ENCODE data around the gene CEP55.

- no peak for TF ChIP-seq ISL1 (CRISPR knock-in tag; IDR thresholded peaks at IDR 0.05)
- no peak for TF ChIP-seq ARNTL (CRISPR knock-in tag; IDR thresholded peaks at IDR 0.05; ENCODE audit: borderline replicate concordance, low read depth)
- no peak for TF ChIP-seq ZFP3 (CRISPR knock-in tag; IDR thresholded peaks at IDR 0.05)
- TF ChIP-seq POU6F1 (CRISPR knock-in tag; IDR thresholded peaks at IDR 0.05; ENCODE audit: borderline replicate concordance, low read depth), result no peak
- TF ChIP-seq ZNF565 (CRISPR knock-in tag; conservative IDR thresholded peaks at IDR 0.05; ENCODE audit: low read depth), result no peak
- TF ChIP-seq GLIS3 (CRISPR knock-in tag; IDR thresholded peaks at IDR 0.05), result no peak
- TF ChIP-seq CREB5 (CRISPR knock-in tag; IDR thresholded peaks at IDR 0.05; ENCODE audit: low read depth), result no peak
- TF ChIP-seq PATZ1 (CRISPR knock-in tag; IDR thresholded peaks at IDR 0.05; ENCODE audit: borderline replicate concordance), result no peak
- TF ChIP-seq TOX (CRISPR knock-in tag; IDR thresholded peaks at IDR 0.05; ENCODE audit: borderline replicate concordance), result no peak
- TF ChIP-seq ZFP30 (CRISPR knock-in tag; IDR thresholded peaks at IDR 0.05), result no peak
Measured at GRCh38 chr10:93461109-93461806, 35.2 kb upstream of the CEP55 start.

All from SK-N-SH treated with all-trans-retinoic acid at 6 μM for 48 hours (cell line).